WTC11 (cell line): ENCODE results near the gene FHOD1. TPM values are rescaled to one million over a fixed set of nuclear protein-coding genes. Genes with fewer than 3 reads are reported as not detected.

Experiments used
- ATAC-seq: fragments of 200-7000 bp; cut with Tn5 transposase; 2 replicates; pipeline ENCODE4 v1.10.0; 2021; ENCODE audit warnings: mild to moderate bottlenecking, moderate library complexity
- CTCF ChIA-PET: fragments of 300-600 bp; sonication (Branson Sonifier 250); formaldehyde crosslinking; loops from one replicate; lab custom pipeline; 2021; ENCODE audit warnings: antibody characterized with exemption; lab: Charles Lee
- POLR2A ChIA-PET: fragments of 350-600 bp; sonication (Branson Sonifier 250); formaldehyde crosslinking; loops from one replicate; lab custom pipeline; 2021; ENCODE audit warnings: antibody characterized with exemption; lab: Charles Lee
- DNase-seq: peaks from one replicate; pipeline ENCODE4 v3.0.0; 2021; ENCODE audit warnings: low spot score
- H3K27ac Mint-ChIP-seq: 2 replicates; pipeline ENCODE4 v1.8.0; 2021; ENCODE audit warnings: mixed read lengths
- H3K27me3 Mint-ChIP-seq: 2 replicates; pipeline ENCODE4 v1.8.0; 2021; ENCODE audit warnings: low read depth, mild to moderate bottlenecking, moderate library complexity, mixed read lengths
- H3K36me3 Mint-ChIP-seq: 2 replicates; pipeline ENCODE4 v1.8.0; 2021; ENCODE audit warnings: mixed read lengths
- H3K4me1 Mint-ChIP-seq: 2 replicates; pipeline ENCODE4 v1.8.0; 2022; ENCODE audit warnings: mixed read lengths
- H3K4me3 Mint-ChIP-seq: 2 replicates; pipeline ENCODE4 v1.8.0; 2021; ENCODE audit warnings: mild to moderate bottlenecking, moderate library complexity, mixed read lengths
- H3K9me3 Mint-ChIP-seq: 2 replicates; pipeline ENCODE4 v1.8.0; 2021; ENCODE audit warnings: mixed read lengths
- CREM ChIP-seq: sonication (generic); formaldehyde crosslinking; IDR thresholded peaks from 2 replicates; pipeline ENCODE4 v1.8.1; 2022; ENCODE audit warnings: mild to moderate bottlenecking, missing genetic modification reagents, moderate library complexity
- EMX1 ChIP-seq: fragments of 250-450 bp; sonication (Bioruptor Pico); IDR thresholded peaks from 2 replicates; pipeline ENCODE4 v1.8.0; 2021; ENCODE audit warnings: mild to moderate bottlenecking
- ETV6 ChIP-seq: sonication (generic); formaldehyde crosslinking; IDR thresholded peaks from 2 replicates; pipeline ENCODE4 v1.8.1; 2022; ENCODE audit warnings: mild to moderate bottlenecking, missing genetic modification reagents
- FOXP1 ChIP-seq: sonication (generic); formaldehyde crosslinking; IDR thresholded peaks from 2 replicates; pipeline ENCODE4 v1.8.0; 2022; ENCODE audit warnings: missing genetic modification reagents, mild to moderate bottlenecking, moderate library complexity, borderline replicate concordance
- JAZF1 ChIP-seq: fragments of 250-450 bp; sonication (Bioruptor Pico); IDR thresholded peaks from 2 replicates; pipeline ENCODE4 v1.9.0; 2021; ENCODE audit warnings: moderate library complexity, mild to moderate bottlenecking, inconsistent platforms
- NFE2L1 ChIP-seq: sonication (generic); formaldehyde crosslinking; IDR thresholded peaks from 2 replicates; pipeline ENCODE4 v1.8.1; 2023; ENCODE audit warnings: missing genetic modification reagents
- NFYB ChIP-seq: sonication (generic); formaldehyde crosslinking; conservative IDR thresholded peaks from 2 replicates; pipeline ENCODE4 v1.8.0; 2022; ENCODE audit warnings: low read depth, missing genetic modification reagents
- NR1H2 ChIP-seq: sonication (generic); formaldehyde crosslinking; IDR thresholded peaks from 2 replicates; pipeline ENCODE4 v1.9.0; 2021; ENCODE audit warnings: mild to moderate bottlenecking, moderate library complexity, missing genetic modification reagents
- OVOL2 ChIP-seq: fragments of 250-450 bp; sonication (Bioruptor Pico); IDR thresholded peaks from 2 replicates; pipeline ENCODE4 v1.9.0; 2021; ENCODE audit warnings: mild to moderate bottlenecking, borderline replicate concordance
- SOX15 ChIP-seq: fragments of 250-450 bp; sonication (Bioruptor Pico); IDR thresholded peaks from 2 replicates; pipeline ENCODE4 v1.9.0; 2021; ENCODE audit warnings: mild to moderate bottlenecking
- total RNA-seq: library from RNA; stranded (reverse); gene quantifications from 3 replicates; pipeline ENCODE4 v1.2.3, GENCODE V29; 2021
- TF ChIP-seq, protein P1 (sequence below): fragments of 250-450 bp; sonication (Bioruptor Pico); IDR thresholded peaks from 2 replicates; pipeline ENCODE4 v1.9.0; 2021; ENCODE audit warnings: mild to moderate bottlenecking
- TF ChIP-seq, protein P2 (sequence below): sonication (generic); formaldehyde crosslinking; conservative IDR thresholded peaks from 2 replicates; pipeline ENCODE4 v1.8.1; 2023; ENCODE audit warnings: mild to moderate bottlenecking, low read depth, missing genetic modification reagents, moderate library complexity
- TF ChIP-seq, protein P3 (sequence below): sonication (generic); formaldehyde crosslinking; IDR thresholded peaks from 2 replicates; pipeline ENCODE4 v1.8.1; 2023; ENCODE audit warnings: mild to moderate bottlenecking, missing genetic modification reagents
- TF ChIP-seq, protein P4 (sequence below): sonication (generic); formaldehyde crosslinking; IDR thresholded peaks from 2 replicates; pipeline ENCODE4 v1.8.0; 2023; ENCODE audit warnings: missing genetic modification reagents, mild to moderate bottlenecking, borderline replicate concordance
- TF ChIP-seq, protein P5 (sequence below): fragments of 250-450 bp; sonication (Bioruptor Pico); conservative IDR thresholded peaks from 2 replicates; pipeline ENCODE4 v1.9.0; 2021; ENCODE audit warnings: mild to moderate bottlenecking

Gene FHOD1
- total RNA-seq, 1 experiment from 2014 or later = 81.3 TPM

DNA sequence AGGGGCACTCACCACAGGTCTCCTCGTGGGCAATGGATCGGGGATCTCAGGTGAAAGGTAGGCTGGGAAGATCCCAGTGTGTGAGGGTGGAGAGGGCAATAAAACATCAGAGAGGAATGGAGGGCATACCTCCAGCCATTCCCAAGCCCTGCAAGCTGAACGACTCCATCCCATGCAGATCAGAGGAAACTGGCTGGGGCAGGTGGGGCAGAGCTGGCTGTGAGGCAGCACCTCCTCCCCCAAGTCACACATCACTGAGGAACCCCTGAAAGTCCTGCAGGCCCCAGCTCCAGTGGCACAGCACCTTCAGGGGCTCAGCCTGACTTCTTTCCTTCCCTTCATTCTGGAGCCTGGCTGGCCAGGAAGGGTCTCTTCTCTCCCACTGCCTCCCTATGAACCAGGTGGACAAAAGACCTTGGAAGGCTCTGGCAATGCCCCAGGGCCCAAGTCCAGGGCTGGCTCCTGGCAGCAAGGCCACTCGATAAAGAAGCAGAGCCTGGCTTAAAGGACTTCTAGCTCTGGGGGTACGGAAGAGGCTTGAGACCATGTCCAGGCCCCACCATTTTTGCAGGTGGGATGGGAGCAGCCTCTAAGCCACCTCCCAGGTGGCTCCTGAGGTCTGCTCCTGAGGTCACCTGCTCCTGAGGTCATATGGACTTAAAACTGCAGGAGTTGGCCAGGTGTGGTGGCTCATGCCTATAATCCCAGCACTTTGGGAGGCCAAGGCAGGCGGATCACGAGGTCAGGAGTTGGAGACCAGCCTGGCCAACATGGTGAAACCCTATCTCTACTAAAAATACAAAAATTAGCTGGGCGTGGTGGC is 33.9 kb downstream of the FHOD1 start:
- no peak overlapping the region for H3K4me3 Mint-ChIP-seq
- CTCF ChIA-PET = interaction anchor here (1.6 to 9.1 kb wide), 2 partner anchors 15 to 58 kb away, joined by 3 to 65 read pairs; partner anchors contain the start of gene ELMO3

DNA sequence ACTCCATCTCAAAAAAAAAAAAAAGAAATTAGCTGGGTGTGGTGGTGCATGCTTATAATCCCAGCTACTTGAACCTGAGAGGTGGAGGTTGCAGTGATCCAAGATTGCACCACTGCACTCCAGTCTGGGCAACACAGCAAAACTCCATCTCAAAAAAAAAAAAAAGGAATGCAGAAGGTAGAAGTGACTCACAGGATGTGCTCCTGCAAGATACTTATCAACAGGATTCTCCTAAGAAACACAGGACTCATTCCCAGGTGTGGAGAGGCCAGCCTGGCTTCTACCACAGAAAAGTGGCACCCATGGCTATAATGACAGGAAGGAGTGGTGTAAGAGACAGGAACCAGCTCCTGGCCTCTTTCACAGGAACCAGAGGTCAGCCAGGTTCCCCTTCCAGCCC is 34.5 kb downstream of the FHOD1 start:
- ATAC-seq (no peak), DNase-seq (no peak)
- no peaks in the 10 kb centered on the region for H3K4me1 Mint-ChIP-seq
- POLR2A ChIA-PET = no interaction called here
- CTCF ChIA-PET = interaction anchor here (1.0 to 9.1 kb wide), 3 partner anchors 14 to 72 kb away, joined by 3 to 65 read pairs (median 5); partner anchors contain the start of gene ELMO3
- H3K36me3 Mint-ChIP-seq = no peaks in the 10 kb centered on the region
- no peak overlapping the region for H3K27ac Mint-ChIP-seq
- no peak overlapping the region for H3K4me3 Mint-ChIP-seq
- no peaks in the 10 kb centered on the region for H3K9me3 Mint-ChIP-seq
- H3K27me3 Mint-ChIP-seq = peaks cover 38% of the 10 kb centered on the region
- TF ChIP-seq, protein P1, sequence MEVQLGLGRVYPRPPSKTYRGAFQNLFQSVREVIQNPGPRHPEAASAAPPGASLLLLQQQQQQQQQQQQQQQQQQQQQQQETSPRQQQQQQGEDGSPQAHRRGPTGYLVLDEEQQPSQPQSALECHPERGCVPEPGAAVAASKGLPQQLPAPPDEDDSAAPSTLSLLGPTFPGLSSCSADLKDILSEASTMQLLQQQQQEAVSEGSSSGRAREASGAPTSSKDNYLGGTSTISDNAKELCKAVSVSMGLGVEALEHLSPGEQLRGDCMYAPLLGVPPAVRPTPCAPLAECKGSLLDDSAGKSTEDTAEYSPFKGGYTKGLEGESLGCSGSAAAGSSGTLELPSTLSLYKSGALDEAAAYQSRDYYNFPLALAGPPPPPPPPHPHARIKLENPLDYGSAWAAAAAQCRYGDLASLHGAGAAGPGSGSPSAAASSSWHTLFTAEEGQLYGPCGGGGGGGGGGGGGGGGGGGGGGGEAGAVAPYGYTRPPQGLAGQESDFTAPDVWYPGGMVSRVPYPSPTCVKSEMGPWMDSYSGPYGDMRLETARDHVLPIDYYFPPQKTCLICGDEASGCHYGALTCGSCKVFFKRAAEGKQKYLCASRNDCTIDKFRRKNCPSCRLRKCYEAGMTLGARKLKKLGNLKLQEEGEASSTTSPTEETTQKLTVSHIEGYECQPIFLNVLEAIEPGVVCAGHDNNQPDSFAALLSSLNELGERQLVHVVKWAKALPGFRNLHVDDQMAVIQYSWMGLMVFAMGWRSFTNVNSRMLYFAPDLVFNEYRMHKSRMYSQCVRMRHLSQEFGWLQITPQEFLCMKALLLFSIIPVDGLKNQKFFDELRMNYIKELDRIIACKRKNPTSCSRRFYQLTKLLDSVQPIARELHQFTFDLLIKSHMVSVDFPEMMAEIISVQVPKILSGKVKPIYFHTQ (CRISPR knock-in tag) = no peak
- TF ChIP-seq NR1H2 (CRISPR knock-in tag) = no peak
- TF ChIP-seq CREM (CRISPR knock-in tag) = no peak
- no peak for TF ChIP-seq ETV6 (CRISPR knock-in tag)
- TF ChIP-seq JAZF1 (CRISPR knock-in tag) = no peak
- no peak for TF ChIP-seq FOXP1 (CRISPR knock-in tag)
- no peak for TF ChIP-seq NFE2L1 (CRISPR knock-in tag)
- no peak for TF ChIP-seq OVOL2 (CRISPR knock-in tag)
- TF ChIP-seq SOX15 = no peak
- TF ChIP-seq, protein P2, sequence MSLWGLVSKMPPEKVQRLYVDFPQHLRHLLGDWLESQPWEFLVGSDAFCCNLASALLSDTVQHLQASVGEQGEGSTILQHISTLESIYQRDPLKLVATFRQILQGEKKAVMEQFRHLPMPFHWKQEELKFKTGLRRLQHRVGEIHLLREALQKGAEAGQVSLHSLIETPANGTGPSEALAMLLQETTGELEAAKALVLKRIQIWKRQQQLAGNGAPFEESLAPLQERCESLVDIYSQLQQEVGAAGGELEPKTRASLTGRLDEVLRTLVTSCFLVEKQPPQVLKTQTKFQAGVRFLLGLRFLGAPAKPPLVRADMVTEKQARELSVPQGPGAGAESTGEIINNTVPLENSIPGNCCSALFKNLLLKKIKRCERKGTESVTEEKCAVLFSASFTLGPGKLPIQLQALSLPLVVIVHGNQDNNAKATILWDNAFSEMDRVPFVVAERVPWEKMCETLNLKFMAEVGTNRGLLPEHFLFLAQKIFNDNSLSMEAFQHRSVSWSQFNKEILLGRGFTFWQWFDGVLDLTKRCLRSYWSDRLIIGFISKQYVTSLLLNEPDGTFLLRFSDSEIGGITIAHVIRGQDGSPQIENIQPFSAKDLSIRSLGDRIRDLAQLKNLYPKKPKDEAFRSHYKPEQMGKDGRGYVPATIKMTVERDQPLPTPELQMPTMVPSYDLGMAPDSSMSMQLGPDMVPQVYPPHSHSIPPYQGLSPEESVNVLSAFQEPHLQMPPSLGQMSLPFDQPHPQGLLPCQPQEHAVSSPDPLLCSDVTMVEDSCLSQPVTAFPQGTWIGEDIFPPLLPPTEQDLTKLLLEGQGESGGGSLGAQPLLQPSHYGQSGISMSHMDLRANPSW = no peak

More for the DNA sequence above, 33.9 kb downstream of the FHOD1 start:
- POLR2A ChIA-PET = no interaction called here
- TF ChIP-seq, protein P3, sequence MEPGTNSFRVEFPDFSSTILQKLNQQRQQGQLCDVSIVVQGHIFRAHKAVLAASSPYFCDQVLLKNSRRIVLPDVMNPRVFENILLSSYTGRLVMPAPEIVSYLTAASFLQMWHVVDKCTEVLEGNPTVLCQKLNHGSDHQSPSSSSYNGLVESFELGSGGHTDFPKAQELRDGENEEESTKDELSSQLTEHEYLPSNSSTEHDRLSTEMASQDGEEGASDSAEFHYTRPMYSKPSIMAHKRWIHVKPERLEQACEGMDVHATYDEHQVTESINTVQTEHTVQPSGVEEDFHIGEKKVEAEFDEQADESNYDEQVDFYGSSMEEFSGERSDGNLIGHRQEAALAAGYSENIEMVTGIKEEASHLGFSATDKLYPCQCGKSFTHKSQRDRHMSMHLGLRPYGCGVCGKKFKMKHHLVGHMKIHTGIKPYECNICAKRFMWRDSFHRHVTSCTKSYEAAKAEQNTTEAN (CRISPR knock-in tag) = no peak
- TF ChIP-seq NFYB (no peak), ETV6 (CRISPR knock-in tag) (no peak), EMX1 (CRISPR knock-in tag) (no peak)
- TF ChIP-seq, protein P4, sequence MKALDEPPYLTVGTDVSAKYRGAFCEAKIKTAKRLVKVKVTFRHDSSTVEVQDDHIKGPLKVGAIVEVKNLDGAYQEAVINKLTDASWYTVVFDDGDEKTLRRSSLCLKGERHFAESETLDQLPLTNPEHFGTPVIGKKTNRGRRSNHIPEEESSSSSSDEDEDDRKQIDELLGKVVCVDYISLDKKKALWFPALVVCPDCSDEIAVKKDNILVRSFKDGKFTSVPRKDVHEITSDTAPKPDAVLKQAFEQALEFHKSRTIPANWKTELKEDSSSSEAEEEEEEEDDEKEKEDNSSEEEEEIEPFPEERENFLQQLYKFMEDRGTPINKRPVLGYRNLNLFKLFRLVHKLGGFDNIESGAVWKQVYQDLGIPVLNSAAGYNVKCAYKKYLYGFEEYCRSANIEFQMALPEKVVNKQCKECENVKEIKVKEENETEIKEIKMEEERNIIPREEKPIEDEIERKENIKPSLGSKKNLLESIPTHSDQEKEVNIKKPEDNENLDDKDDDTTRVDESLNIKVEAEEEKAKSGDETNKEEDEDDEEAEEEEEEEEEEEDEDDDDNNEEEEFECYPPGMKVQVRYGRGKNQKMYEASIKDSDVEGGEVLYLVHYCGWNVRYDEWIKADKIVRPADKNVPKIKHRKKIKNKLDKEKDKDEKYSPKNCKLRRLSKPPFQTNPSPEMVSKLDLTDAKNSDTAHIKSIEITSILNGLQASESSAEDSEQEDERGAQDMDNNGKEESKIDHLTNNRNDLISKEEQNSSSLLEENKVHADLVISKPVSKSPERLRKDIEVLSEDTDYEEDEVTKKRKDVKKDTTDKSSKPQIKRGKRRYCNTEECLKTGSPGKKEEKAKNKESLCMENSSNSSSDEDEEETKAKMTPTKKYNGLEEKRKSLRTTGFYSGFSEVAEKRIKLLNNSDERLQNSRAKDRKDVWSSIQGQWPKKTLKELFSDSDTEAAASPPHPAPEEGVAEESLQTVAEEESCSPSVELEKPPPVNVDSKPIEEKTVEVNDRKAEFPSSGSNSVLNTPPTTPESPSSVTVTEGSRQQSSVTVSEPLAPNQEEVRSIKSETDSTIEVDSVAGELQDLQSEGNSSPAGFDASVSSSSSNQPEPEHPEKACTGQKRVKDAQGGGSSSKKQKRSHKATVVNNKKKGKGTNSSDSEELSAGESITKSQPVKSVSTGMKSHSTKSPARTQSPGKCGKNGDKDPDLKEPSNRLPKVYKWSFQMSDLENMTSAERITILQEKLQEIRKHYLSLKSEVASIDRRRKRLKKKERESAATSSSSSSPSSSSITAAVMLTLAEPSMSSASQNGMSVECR (CRISPR knock-in tag) = no peak
- TF ChIP-seq, protein P5, sequence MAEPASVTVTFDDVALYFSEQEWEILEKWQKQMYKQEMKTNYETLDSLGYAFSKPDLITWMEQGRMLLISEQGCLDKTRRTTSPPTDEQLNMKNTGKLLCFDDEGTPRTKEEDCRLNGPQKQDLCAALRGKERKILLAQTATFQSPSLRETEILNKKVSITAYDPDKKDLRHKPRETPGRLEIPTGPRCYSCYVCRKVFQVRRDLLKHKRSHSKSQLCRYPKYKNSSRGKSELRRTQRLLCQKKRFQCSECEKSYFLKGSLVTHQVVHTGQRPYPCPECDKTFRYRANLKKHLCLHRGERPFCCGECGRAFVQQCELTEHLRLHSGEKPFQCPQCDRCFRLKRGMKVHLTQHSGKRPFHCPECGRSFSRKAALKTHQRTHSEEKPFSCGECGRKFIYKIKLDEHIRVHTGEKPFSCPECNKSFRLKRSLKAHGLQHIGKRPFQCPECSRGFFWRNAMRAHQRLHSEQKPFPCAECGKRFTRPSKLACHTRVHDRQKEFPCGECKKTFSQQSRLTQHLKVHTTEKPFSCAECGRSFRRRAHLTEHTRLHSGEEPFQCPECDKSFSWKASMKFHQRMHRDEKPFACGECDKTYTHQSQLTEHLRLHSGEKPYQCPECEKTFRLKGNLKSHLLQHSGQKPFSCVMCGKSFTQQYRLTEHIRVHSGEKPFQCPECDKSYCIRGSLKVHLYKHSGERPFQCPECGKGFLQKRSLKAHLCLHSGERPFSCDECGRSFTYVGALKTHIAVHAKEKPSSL (CRISPR knock-in tag) = no peak
- ATAC-seq (no peak), DNase-seq (no peak)
- no peaks in the 10 kb centered on the region for H3K4me1 Mint-ChIP-seq
- no peaks in the 10 kb centered on the region for H3K9me3 Mint-ChIP-seq
- no peaks in the 10 kb centered on the region for H3K36me3 Mint-ChIP-seq
- no peak overlapping the region for H3K27ac Mint-ChIP-seq
- peaks cover 40% of the 10 kb centered on the region for H3K27me3 Mint-ChIP-seq
